ENCODE results near the gene FOSL2.

- no peak for TF ChIP-seq CTCF (IDR thresholded peaks at IDR 0.05)
- no peak for TF ChIP-seq POLR2A (IDR thresholded peaks at IDR 0.05)
These were observed 37.6 kb upstream of the FOSL2 start for GRCh38 chr2:28354920-28355520.

All from breast epithelium (tissue), 3 donors.